Neural progenitor cell (in vitro differentiated cells): ENCODE measurements around the gene KDM6A.

Experiments
- EZH2 ChIP-seq: fragments of 200-600 bp; sonication (generic); IDR thresholded peaks from 2 replicates; pipeline ENCODE4 v1.6.1; 2017; ENCODE audit warnings: antibody characterized with exemption, mild to moderate bottlenecking, moderate library complexity
- TF ChIP-seq, protein P1 (sequence below): fragments of 200-600 bp; sonication (generic); IDR thresholded peaks from 2 replicates; pipeline ENCODE4 v1.5.1; 2017; ENCODE audit warnings: antibody characterized with exemption, mild to moderate bottlenecking

DNA sequence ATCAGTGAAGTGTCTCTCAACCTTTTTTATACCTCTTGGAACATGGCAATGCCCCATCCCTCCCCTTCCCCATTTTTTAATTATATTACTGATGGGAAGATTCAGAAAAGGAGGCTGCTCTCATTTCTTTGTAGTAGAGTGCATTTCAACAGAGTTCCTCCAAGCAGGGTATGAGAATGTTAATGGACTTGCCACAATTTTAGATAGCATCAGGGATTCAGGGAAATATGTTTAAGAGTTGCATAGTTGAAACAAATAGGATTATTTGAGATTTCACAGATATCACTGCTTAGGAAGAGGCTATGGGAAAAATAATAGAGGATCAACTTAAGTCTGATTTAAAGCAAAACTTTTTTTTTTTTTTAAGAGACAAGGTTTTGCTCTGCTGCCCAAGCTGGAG is 281.5 kb downstream of the KDM6A start:
- TF ChIP-seq, protein P1, sequence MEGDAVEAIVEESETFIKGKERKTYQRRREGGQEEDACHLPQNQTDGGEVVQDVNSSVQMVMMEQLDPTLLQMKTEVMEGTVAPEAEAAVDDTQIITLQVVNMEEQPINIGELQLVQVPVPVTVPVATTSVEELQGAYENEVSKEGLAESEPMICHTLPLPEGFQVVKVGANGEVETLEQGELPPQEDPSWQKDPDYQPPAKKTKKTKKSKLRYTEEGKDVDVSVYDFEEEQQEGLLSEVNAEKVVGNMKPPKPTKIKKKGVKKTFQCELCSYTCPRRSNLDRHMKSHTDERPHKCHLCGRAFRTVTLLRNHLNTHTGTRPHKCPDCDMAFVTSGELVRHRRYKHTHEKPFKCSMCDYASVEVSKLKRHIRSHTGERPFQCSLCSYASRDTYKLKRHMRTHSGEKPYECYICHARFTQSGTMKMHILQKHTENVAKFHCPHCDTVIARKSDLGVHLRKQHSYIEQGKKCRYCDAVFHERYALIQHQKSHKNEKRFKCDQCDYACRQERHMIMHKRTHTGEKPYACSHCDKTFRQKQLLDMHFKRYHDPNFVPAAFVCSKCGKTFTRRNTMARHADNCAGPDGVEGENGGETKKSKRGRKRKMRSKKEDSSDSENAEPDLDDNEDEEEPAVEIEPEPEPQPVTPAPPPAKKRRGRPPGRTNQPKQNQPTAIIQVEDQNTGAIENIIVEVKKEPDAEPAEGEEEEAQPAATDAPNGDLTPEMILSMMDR = no peak
- TF ChIP-seq EZH2 = no peak
